ENCODE data around the gene JAK2.

DNA sequence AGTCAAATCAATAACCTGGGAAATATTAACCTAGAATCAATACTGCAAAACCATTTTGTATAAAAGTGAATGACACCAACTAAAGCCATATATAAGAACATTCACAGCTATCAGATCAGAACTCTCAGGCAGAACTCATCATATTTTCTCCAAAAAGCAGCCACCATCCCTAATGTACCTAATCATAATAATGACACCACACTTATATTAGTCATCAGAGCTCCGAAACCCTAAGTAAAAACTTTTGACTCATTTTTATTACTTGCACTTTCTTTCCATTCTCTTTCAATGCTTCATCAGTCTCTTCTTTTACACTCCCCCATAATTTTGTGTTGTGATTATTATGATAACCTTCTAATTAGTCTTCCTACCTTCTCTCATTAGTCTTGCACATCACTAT, 155.1 kb downstream of the JAK2 start:
- TF ChIP-seq POLR2AphosphoS5 (IDR thresholded peaks at IDR 0.05; ENCODE audit: low read depth) = no peak
- TF ChIP-seq, protein P1, sequence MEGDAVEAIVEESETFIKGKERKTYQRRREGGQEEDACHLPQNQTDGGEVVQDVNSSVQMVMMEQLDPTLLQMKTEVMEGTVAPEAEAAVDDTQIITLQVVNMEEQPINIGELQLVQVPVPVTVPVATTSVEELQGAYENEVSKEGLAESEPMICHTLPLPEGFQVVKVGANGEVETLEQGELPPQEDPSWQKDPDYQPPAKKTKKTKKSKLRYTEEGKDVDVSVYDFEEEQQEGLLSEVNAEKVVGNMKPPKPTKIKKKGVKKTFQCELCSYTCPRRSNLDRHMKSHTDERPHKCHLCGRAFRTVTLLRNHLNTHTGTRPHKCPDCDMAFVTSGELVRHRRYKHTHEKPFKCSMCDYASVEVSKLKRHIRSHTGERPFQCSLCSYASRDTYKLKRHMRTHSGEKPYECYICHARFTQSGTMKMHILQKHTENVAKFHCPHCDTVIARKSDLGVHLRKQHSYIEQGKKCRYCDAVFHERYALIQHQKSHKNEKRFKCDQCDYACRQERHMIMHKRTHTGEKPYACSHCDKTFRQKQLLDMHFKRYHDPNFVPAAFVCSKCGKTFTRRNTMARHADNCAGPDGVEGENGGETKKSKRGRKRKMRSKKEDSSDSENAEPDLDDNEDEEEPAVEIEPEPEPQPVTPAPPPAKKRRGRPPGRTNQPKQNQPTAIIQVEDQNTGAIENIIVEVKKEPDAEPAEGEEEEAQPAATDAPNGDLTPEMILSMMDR (IDR thresholded peaks at IDR 0.05; ENCODE audit: insufficient read depth, low read length) = no peak
- TF ChIP-seq, protein P2, sequence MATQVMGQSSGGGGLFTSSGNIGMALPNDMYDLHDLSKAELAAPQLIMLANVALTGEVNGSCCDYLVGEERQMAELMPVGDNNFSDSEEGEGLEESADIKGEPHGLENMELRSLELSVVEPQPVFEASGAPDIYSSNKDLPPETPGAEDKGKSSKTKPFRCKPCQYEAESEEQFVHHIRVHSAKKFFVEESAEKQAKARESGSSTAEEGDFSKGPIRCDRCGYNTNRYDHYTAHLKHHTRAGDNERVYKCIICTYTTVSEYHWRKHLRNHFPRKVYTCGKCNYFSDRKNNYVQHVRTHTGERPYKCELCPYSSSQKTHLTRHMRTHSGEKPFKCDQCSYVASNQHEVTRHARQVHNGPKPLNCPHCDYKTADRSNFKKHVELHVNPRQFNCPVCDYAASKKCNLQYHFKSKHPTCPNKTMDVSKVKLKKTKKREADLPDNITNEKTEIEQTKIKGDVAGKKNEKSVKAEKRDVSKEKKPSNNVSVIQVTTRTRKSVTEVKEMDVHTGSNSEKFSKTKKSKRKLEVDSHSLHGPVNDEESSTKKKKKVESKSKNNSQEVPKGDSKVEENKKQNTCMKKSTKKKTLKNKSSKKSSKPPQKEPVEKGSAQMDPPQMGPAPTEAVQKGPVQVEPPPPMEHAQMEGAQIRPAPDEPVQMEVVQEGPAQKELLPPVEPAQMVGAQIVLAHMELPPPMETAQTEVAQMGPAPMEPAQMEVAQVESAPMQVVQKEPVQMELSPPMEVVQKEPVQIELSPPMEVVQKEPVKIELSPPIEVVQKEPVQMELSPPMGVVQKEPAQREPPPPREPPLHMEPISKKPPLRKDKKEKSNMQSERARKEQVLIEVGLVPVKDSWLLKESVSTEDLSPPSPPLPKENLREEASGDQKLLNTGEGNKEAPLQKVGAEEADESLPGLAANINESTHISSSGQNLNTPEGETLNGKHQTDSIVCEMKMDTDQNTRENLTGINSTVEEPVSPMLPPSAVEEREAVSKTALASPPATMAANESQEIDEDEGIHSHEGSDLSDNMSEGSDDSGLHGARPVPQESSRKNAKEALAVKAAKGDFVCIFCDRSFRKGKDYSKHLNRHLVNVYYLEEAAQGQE (IDR thresholded peaks at IDR 0.05; ENCODE audit: insufficient replicate concordance, low read depth) = no peak
- TF ChIP-seq GABPA (IDR thresholded peaks at IDR 0.05; ENCODE audit: low read depth) = no peak
- TF ChIP-seq SPI1 (IDR thresholded peaks at IDR 0.05; ENCODE audit: borderline replicate concordance, low read depth) = no peak
